ENCODE data around the gene SPATS2L.
A peak's percentile ranks its signal among the peaks of the same experiment; 100 is the strongest.

Gene SPATS2L

DNA sequence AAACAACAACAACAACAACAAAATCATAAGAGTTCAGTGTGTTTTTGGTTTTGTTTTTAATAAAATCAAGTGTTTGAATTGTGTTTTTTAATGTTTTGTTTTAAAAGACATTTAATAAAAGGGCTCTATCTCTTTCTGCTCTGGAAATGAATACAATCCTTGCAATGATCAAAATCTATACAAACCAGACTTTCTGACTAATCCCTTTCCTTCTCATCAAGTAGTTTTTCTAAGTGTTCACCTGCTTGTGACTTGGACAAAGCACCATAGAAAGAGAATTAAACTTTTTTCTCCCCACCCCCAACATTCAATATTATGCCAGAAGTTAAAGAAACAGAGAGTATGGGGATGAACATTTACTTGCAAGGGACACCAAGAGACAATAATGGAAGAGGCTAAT, 142.0 kb downstream of the SPATS2L start:
- DNase-seq: no peak

- DNase-seq: no peak
These were observed 142.7 kb downstream of the SPATS2L start for GRCh38 chr2:200449149-200449548.

- DNase-seq: no peak
These were observed 143.8 kb downstream of the SPATS2L start for GRCh38 chr2:200450288-200450687.

DNA sequence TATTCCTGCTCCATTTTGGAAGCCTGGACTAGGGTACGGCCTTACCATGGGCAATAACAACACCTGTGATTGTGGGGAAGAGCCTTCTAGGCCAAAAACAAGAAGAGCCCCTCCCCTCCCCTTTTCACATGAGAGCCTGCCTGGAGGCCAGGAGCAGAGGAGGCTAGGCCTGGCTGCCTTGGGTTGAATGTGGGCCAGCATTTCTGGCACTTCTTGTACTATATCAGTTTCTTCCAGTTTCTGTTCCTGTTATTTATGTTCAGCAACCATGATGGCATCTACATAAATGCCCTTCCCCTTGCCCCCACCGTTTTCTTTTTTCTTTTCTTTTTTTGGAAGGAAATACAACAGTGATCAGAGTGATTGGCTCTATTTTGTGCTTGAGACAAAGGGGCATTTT, 145.0 kb downstream of the SPATS2L start:
- DNase-seq: no peak

- no peak for DNase-seq
These were observed 145.9 kb downstream of the SPATS2L start for GRCh38 chr2:200452377-200452776.

- no peak for DNase-seq
These were observed 146.8 kb downstream of the SPATS2L start for GRCh38 chr2:200453142-200453852.

- no peak for DNase-seq
These were observed 147.5 kb downstream of the SPATS2L start for GRCh38 chr2:200453853-200454534.

DNA sequence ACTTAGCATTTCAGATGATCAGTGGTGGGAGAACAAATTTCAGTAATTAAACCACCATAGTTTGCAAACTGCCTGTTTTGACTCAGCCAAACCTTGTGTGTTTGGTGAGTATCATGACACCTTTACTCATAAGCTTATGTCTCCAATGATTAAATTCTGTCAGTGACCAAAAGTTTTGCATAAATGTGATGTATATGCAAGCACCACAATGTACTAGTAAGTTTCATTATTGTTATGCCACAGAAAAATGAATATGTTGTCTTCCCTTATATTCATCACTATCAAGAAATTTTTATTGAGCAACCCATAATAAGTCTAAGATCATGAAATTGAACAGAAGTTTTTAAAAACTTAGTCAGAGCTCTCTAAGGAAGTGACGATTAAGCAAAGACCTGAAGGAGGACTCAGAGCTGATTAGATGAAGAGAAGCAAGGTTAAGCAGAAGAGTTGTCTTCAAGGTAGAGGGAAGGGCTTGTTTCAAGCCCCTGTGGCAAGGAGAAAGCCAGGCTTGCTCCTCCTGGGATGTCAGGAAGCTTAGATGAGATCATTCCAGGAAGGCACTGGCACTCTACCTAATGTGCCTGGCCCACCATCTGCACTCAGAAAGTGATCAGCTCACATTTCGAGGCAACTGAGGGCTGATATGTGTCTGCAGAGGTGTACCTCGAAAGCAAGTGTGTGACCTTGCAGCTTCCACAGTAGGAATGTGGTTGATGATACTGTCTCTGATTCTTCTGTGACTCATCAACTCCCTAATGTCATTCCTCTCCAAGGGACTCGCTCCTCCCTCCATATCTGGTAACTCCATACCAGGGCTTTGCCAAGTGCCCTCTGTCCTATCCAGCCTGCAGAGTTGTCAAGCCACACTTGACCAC, 148.7 kb downstream of the SPATS2L start:
- no peak for DNase-seq

DNA sequence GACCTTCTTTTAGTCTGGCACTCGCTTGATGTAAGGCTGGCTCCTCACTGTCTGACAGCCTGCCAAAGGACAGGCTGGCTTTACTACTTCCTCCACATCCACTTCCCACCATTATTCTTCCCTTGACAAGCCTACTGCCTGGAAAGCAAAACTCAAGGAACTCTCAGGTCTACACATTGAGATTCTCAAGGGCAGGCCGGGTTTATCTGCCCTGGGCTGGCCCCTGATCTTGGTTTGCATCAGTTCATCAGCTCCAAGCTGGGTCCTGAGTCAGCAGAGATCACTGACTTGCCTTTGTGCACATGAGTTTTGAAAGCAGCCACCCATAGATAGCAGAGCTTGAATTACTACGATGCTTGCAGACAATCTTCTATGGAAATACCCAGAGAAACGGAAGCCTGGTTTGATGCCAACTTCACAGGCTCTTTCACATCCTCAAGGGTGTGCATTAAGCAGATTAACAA, 149.5 kb downstream of the SPATS2L start:
- no peak for DNase-seq

DNA sequence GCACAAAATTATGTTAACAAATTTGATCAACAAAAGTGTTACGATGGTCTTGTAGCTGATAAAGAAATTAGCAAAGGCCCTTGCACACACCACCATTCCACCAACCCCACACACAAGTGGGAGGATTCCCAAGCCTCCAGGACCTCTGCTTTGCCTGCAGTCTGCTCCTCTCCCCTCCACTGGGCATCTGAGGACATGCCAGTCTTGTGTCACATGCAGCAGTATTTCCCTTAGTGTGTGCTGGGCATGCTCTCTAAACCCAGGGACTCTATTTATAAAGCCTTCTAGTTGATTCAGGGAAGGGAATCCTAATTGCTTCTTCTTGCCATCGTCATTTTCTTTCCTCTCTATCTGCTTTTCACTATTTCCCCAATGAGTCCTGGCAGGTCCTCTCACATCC, 150.1 kb downstream of the SPATS2L start:
- no peak for DNase-seq

- DNase-seq: no peak
These were observed 152.6 kb downstream of the SPATS2L start for GRCh38 chr2:200459101-200459500.

DNA sequence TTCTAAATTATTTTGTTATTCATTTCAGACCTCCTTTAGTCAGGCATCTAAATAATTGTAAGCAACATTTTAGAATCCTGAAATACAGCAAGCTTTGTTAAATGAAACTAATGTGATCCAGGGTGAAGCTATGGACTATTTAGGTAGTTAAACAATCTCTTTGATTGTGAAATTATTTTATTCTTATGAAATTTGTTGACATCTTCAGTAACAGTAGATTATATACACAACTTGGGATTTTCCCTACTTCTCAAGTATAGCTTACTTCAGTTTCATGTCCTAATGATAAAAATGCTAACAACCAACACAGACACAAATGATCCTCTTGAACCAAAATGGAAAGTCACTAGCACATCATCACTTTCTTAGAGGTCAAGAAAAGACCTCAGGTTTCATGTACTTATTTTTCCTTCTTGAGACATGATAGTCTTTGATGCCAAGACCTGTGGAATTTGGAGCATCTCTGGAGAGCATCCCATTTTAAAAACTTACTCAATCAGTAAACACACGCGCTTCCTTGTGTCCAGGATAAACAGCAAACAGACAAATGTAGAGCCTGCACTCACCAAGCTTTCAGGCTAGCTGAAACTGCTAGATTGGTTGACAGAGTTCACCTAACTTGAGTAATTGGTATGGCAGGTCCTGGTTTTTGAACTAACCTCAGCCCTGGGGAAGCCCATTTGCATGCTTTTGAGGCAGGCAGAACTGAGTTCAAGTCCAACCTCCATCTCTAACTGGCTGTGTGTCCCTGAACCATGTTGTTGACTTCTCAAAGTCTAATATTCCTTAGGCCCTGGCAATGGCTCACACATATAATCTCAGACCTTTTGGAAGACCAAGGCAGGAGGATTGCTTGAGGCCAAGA, 155.6 kb downstream of the SPATS2L start:
- DNase-seq: no peak

DNA sequence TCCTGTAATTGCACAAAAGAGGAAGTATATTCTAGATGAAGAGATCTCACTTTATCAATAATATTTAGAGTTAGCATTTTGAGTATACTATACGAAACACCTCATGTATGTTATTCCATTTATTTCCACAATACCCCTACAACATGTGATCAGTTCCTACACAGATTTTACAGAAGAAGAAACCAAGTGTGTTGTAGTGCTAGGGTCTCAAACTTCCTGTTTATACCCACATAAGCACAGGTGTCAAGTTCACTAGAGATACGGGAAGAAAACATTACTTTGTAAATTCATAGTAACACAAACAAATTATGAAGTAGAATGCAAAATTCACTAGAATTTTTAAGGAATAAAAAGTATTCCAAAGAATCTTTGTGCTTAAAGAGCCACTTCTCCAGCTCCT, 157.0 kb downstream of the SPATS2L start:
- no peak for DNase-seq

DNA sequence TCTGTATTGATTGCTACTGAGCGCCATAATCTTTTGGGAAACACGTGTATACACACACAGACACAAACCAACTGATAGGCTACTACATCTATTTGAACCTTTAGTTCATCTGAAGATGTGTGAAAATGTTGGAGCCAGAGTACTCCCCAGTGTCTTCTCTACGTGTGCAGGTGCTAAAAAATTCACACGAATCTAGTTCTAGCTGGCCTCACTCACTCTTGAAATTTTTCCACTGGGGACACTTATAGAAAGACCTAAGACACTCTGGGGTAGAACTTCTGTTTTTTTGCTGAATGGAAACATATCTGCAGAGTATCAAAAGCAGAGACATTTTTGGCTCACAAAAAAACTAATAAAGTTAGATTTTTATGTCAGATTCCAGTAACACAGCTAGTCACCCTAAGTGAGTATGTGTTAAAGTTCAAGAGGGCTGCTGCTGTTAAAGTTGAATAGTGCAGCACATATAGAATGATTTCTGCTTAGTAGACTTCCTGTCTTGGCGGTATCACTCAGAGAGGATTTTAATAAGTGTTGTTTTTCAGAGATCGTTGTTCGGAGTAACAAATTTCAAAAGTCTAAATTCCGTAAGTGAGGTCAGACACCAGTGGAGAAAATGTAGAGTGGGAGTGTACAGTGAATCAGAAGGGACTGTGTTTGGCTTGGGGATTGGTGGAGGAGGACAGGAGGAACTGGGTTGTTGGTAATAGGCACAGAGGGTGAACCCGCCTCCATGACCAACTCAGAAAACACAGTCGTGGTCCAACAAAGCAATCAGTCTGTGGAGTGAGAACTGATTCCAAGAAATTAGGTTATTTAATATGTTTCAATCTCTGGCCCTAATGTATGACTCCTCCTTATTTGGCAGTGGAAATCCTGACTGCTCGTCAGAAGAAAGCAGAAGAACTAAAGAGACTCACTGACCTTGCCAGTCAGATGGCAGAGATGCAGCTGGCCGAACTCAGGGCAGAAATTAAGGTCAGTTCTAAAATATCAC, 160.2 kb downstream of the SPATS2L start:
- no peak for DNase-seq

DNA sequence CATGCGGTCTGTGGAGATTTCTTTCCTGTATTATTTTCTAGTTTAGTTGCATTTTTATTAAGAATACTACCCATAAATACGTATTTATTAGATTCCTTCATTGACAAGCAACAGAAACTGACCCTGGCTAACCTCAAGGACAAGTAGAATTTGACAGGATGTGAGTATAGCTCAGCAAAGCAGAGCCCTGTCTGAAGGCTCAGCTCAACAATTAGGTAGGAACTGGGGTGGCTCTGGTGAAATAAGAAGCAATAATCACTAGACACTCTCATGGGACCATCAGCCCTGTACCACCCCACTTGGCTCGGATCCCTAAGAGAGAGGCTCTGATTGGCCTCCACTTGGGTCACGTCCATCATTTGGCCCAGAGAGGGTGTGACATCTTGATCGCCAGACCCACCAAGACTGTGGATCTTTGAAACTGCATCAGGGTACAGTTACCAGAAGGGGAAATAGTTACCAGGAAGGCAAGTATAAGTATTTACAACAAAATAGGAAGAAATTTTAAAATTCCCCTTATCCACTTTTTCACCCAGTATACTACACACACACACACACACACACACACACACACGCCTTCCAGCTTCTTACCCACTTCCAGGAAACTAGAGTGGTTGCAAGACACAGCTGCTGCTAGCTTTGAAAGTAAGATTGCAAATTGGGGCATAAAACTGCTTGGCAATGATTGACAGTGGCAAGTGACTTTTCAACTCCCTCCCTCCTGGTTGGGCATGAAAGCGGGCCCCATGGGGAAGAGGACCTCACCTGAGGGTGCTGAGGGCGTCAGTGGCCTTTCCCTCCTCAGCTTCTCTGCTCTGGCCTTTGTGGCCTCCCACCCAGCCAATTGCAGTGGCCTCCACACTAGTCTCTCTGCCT, 161.6 kb downstream of the SPATS2L start:
- no peak for DNase-seq

- no peak for DNase-seq
These were observed 163.3 kb downstream of the SPATS2L start for GRCh38 chr2:200469708-200470211.

GRCh38 chr2:200470230-200470629, 163.7 kb downstream of the SPATS2L start:
- DNase-seq: no peak

GRCh38 chr2:200471324-200471848, 164.9 kb downstream of the SPATS2L start:
- peak; percentile 8 for DNase-seq

GRCh38 chr2:200471928-200472645, 165.6 kb downstream of the SPATS2L start:
- no peak for DNase-seq

All from T-helper 9 cell (primary cell).